ENCODE data around the gene FHL3.

FHL3 gene

GRCh38 chr1:38039331-38040088 lies 34.2 kb upstream of the FHL3 start:
- no peak overlapping the region for H3K4me3 ChIP-seq (replicated peaks; ENCODE audit: insufficient read depth, low read length)
- H3K27ac ChIP-seq (replicated peaks), result no peak overlapping the region
- DNase-seq (ENCODE audit: low read depth in 1 of 2, low spot score in 1 of 2), result no peak
- TF ChIP-seq CTCF (IDR thresholded peaks at IDR 0.05; ENCODE audit: insufficient read depth, low read length), result no peak
- TF ChIP-seq POLR2AphosphoS5 (IDR thresholded peaks at IDR 0.05; ENCODE audit: low read depth), result no peak
- TF ChIP-seq, protein P1, sequence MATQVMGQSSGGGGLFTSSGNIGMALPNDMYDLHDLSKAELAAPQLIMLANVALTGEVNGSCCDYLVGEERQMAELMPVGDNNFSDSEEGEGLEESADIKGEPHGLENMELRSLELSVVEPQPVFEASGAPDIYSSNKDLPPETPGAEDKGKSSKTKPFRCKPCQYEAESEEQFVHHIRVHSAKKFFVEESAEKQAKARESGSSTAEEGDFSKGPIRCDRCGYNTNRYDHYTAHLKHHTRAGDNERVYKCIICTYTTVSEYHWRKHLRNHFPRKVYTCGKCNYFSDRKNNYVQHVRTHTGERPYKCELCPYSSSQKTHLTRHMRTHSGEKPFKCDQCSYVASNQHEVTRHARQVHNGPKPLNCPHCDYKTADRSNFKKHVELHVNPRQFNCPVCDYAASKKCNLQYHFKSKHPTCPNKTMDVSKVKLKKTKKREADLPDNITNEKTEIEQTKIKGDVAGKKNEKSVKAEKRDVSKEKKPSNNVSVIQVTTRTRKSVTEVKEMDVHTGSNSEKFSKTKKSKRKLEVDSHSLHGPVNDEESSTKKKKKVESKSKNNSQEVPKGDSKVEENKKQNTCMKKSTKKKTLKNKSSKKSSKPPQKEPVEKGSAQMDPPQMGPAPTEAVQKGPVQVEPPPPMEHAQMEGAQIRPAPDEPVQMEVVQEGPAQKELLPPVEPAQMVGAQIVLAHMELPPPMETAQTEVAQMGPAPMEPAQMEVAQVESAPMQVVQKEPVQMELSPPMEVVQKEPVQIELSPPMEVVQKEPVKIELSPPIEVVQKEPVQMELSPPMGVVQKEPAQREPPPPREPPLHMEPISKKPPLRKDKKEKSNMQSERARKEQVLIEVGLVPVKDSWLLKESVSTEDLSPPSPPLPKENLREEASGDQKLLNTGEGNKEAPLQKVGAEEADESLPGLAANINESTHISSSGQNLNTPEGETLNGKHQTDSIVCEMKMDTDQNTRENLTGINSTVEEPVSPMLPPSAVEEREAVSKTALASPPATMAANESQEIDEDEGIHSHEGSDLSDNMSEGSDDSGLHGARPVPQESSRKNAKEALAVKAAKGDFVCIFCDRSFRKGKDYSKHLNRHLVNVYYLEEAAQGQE (IDR thresholded peaks at IDR 0.05; ENCODE audit: insufficient replicate concordance, low read depth), result no peak
- no peak for TF ChIP-seq SPI1 (IDR thresholded peaks at IDR 0.05; ENCODE audit: borderline replicate concordance, low read depth)
- no peak for TF ChIP-seq GABPA (IDR thresholded peaks at IDR 0.05; ENCODE audit: low read depth)
- H3K27me3 ChIP-seq (ENCODE audit: insufficient read depth, poor library complexity, severe bottlenecking), result peaks cover 21% of the 10 kb centered on the region

DNA sequence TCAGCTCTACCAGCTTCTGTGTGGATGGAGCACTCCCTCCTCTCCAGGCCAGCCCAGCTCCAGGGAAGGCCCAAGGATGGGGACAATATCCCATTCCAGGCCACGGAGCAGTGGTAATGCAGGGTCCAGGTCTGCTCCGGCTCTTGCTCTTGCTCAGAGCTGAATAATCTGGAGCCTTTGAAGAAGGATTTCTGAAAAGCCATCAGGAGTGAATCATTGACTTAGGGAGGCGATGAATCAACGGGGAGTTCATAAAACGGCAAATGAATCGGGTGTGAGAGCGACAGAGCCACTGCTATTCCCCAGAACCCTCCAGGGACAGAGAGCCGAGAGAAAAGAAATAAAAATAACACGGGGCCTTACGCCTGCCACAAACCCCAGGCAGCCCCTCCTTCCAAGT lies 33.5 kb upstream of the FHL3 start:
- TF ChIP-seq GABPA (IDR thresholded peaks at IDR 0.05; ENCODE audit: low read depth) (no peak), CTCF (IDR thresholded peaks at IDR 0.05; ENCODE audit: insufficient read depth, low read length) (no peak), SPI1 (IDR thresholded peaks at IDR 0.05; ENCODE audit: borderline replicate concordance, low read depth) (no peak), POLR2AphosphoS5 (IDR thresholded peaks at IDR 0.05; ENCODE audit: low read depth) (no peak)
- TF ChIP-seq, protein P1 (IDR thresholded peaks at IDR 0.05; ENCODE audit: insufficient replicate concordance, low read depth), result no peak
- Histone ChIP-seq H3K27ac (replicated peaks) (no peak overlapping the region), H3K4me3 (replicated peaks; ENCODE audit: insufficient read depth, low read length) (no peak overlapping the region), H3K27me3 (ENCODE audit: insufficient read depth, poor library complexity, severe bottlenecking) (peaks cover 14% of the 10 kb centered on the region)
- no peak for DNase-seq (ENCODE audit: low read depth in 1 of 2, low spot score in 1 of 2)

- TF ChIP-seq, protein P1 (IDR thresholded peaks at IDR 0.05; ENCODE audit: insufficient replicate concordance, low read depth), result no peak
- TF ChIP-seq CTCF (IDR thresholded peaks at IDR 0.05; ENCODE audit: insufficient read depth, low read length), result peak; percentile 2
- H3K27ac ChIP-seq (replicated peaks), result no peak overlapping the region
- no peak overlapping the region for H3K4me3 ChIP-seq (replicated peaks; ENCODE audit: insufficient read depth, low read length)
- DNase-seq (ENCODE audit: low read depth in 1 of 2, low spot score in 1 of 2), result no peak
- peaks cover 4% of the 10 kb centered on the region for H3K27me3 ChIP-seq (ENCODE audit: insufficient read depth, poor library complexity, severe bottlenecking)
Measured at GRCh38 chr1:38037221-38037939, 32.1 kb upstream of the FHL3 start.

Measured in HL-60 (cell line).